ENCODE data around the gene NOXO1. TPM values are rescaled to one million over a fixed set of nuclear protein-coding genes. Genes with fewer than 3 reads are reported as not detected.

NOXO1 gene
- polyA plus RNA-seq, 1 of the 3 experiments (the other 2 are of a cell fraction) = 0.21 TPM

GRCh38 chr16:1973461-1974156 lies 7.7 kb downstream of the NOXO1 start:
- Histone ChIP-seq H3K79me2 (ENCODE audit: insufficient read depth) (peaks cover 29% of the 10 kb centered on the region), H4K20me1 (ENCODE audit: insufficient read depth) (no peaks in the 10 kb centered on the region), H3K4me2 (0 out of 2 replicates have a peak overlapping the region, but pooled peaks have one; percentile 87), H3F3A (replicated peaks; ENCODE audit: insufficient read depth) (peaks cover 4% of the 10 kb centered on the region), H3K9ac (no peak overlapping the region), H3K27ac (ENCODE audit: low read depth in 2 of 2, low read length in 1 of 2) (no peak overlapping the region), H3K9me2 (no peaks in the 10 kb centered on the region), H3K4me1 (ENCODE audit: control insufficient read depth in 1 of 2, insufficient read depth in 2 of 2, low read depth in 1 of 2, low read length in 1 of 2) (peaks cover 0 to 9% of the 10 kb centered on the region in 2 experiments; a peak in 1 of 4 replicates), H3K9me3 (no peaks in the 10 kb centered on the region), H2AFZ (ENCODE audit: low read depth) (no peak overlapping the region), H3K36me3 (replicated peaks in 1 of 2; ENCODE audit: control insufficient read depth in 1 of 2, insufficient read depth in 2 of 2, low read length in 1 of 2) (peaks cover 7 to 46% of the 10 kb centered on the region in 2 experiments), H3K4me3 (ENCODE audit: low read depth in 2 of 2, low read length in 1 of 2) (no peak overlapping the region), H3K27me3 (ENCODE audit: insufficient read depth) (no peaks in the 10 kb centered on the region)
- POLR2A ChIA-PET = no interaction called here
- 81% methylated on average over 14 of the region's 16 CpGs for WGBS (ENCODE audit: low lambda C conversion rate)
- TF ChIP-seq ZBTB33 (IDR thresholded peaks at IDR 0.05; ENCODE audit: borderline replicate concordance, low read depth) (no peak), FOSL2 (IDR thresholded peaks at IDR 0.05; ENCODE audit: borderline replicate concordance, low read depth) (no peak), SMC3 (IDR thresholded peaks at IDR 0.05; ENCODE audit: low read depth, low read length) (no peak), REST (IDR thresholded peaks at IDR 0.05; ENCODE audit: low read depth, low read length) (no peak), NRF1 (IDR thresholded peaks at IDR 0.05; ENCODE audit: low read depth, low read length) (no peak), ELF1 (IDR thresholded peaks at IDR 0.05) (no peak), FOXJ3 (CRISPR knock-in tag; IDR thresholded peaks at IDR 0.05) (no peak), MEF2A (IDR thresholded peaks at IDR 0.05; ENCODE audit: borderline replicate concordance, low read depth) (no peak), CHD2 (IDR thresholded peaks at IDR 0.05; ENCODE audit: low read length, partially characterized antibody) (no peak), USF2 (IDR thresholded peaks at IDR 0.05; ENCODE audit: borderline replicate concordance, low read depth, low read length) (no peak), MAX (IDR thresholded peaks at IDR 0.05; ENCODE audit: low read depth) (no peak)
- CTCF ChIA-PET = no interaction called here
- no peak for DNase-seq
